Measurements from ENCODE around the gene ST3GAL6. TPM values are rescaled to one million over a fixed set of nuclear protein-coding genes. Genes with fewer than 3 reads are reported as not detected.

Gene ST3GAL6
- total RNA-seq, 1 experiment from 2014 or later, result not detected

DNA sequence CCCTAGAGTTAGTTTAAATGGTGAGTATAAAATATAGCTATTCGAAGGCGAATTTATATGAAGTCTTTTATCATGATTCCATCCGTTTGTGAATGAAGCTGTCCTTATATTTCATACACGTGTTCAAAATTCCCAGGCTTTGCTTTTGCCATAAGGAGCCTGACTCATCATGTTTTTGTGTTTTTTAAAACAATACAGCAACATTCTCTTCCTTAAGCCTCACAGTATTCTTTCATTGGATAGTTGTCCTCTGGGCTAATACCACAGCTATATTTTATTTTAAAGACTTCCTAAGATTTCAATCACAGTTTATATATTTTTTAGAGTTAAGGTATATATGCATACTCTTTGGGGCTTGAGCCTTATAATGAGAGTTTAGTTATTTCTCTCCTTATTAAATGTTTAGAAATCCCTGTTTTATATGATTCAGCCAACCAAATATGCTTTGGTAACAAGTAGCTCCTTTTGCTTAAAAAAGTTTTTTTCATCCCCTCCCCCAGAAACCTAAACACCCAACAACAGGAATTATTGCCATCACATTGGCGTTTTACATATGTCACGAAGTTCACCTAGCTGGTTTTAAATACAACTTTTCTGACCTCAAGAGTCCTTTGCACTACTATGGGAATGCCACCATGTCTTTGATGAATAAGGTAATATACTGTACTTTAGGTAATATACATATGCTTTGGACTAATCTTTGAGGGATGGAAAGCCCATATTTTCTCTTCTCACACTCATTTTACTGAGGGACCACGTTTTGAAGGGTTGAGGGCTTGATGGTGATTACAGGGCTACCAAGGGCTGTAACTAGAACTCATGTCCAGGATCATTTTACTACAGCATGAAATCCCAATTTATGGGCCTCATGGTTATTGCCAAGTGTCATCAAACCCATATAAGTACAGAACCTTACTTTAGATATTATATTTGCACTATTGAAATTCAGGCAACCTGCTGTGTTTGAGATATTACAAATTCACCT, 28.5 kb downstream of the ST3GAL6 start:
- Histone ChIP-seq H3K4me3 (ENCODE audit: low read length) (no peak overlapping the region), H3K27me3 (ENCODE audit: low read length) (no peaks in the 10 kb centered on the region), H3K27ac (ENCODE audit: low read length) (no peak overlapping the region), H4K20me1 (ENCODE audit: insufficient read depth, low read depth, low read length) (no peaks in the 10 kb centered on the region), H3K79me2 (ENCODE audit: low read length) (no peaks in the 10 kb centered on the region), H3K9me2 (replicated peaks; ENCODE audit: insufficient read depth, low read length) (no peaks in the 10 kb centered on the region), H3K4me1 (ENCODE audit: low read length) (no peaks in the 10 kb centered on the region), H2AFZ (ENCODE audit: low read length) (no peak overlapping the region), H3K4me2 (ENCODE audit: low read depth, low read length, poor library complexity, severe bottlenecking) (no peak overlapping the region), H3K9me3 (ENCODE audit: low read length) (no peaks in the 10 kb centered on the region), H3K9ac (ENCODE audit: low read length) (no peak overlapping the region), H3K36me3 (ENCODE audit: insufficient read depth, low read length) (no peaks in the 10 kb centered on the region)
- no peak for DNase-seq

DNA sequence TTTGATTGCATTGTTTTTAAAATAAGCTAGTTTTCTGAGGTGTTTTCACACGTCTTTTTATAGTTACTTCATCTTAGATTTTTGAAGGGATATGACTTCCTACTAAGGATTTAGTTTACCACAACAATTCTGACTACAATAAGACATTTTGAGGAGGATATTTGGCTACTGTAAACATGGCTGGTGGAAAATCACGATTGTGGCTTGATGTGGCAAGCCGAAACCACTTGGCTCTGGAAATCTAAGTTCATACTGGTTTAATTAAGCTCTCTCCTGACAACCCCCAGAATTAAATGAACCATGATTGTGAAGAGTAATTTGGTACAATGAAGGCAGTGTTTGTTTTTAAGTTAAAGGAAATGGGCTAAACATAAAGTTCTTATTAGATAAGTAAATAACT, 30.8 kb downstream of the ST3GAL6 start:
- H3K4me1 ChIP-seq (ENCODE audit: low read length), result no peaks in the 10 kb centered on the region
- H3K9me3 ChIP-seq (ENCODE audit: low read length), result no peaks in the 10 kb centered on the region
- no peaks in the 10 kb centered on the region for H4K20me1 ChIP-seq (ENCODE audit: insufficient read depth, low read depth, low read length)
- H3K9me2 ChIP-seq (replicated peaks; ENCODE audit: insufficient read depth, low read length), result no peaks in the 10 kb centered on the region
- H3K36me3 ChIP-seq (ENCODE audit: insufficient read depth, low read length), result no peaks in the 10 kb centered on the region
- H3K27me3 ChIP-seq (ENCODE audit: low read length), result no peaks in the 10 kb centered on the region
- no peak for DNase-seq
- no peak overlapping the region for H2AFZ ChIP-seq (ENCODE audit: low read length)
- no peak overlapping the region for H3K27ac ChIP-seq (ENCODE audit: low read length)
- no peak overlapping the region for H3K4me3 ChIP-seq (ENCODE audit: low read length)
- H3K79me2 ChIP-seq (ENCODE audit: low read length), result no peaks in the 10 kb centered on the region
- no peak overlapping the region for H3K4me2 ChIP-seq (ENCODE audit: low read depth, low read length, poor library complexity, severe bottlenecking)
- no peak overlapping the region for H3K9ac ChIP-seq (ENCODE audit: low read length)

DNA sequence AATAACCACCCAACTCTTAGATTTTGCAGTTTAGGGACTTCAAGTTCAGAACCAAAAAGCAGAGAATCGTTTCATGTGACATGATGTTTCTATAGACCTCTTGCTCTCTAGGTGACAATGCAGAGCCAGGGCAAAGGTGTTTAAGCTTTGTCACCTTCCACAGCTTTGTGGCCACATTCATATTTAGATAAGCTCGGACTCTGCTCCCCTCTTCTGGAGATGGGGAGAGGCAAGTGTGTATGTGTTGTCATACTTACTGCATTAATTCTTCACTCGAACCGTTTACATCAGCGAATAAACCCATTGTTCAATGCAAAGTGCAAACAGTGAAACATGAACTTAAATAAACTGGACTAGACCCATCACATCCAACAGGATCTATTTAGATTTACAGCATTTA, 33.2 kb downstream of the ST3GAL6 start:
- H3K4me1 ChIP-seq (ENCODE audit: low read length), result no peaks in the 10 kb centered on the region
- no peak overlapping the region for H3K9ac ChIP-seq (ENCODE audit: low read length)
- no peaks in the 10 kb centered on the region for H3K27me3 ChIP-seq (ENCODE audit: low read length)
- H2AFZ ChIP-seq (ENCODE audit: low read length), result no peak overlapping the region
- no peak overlapping the region for H3K4me3 ChIP-seq (ENCODE audit: low read length)
- no peak overlapping the region for H3K4me2 ChIP-seq (ENCODE audit: low read depth, low read length, poor library complexity, severe bottlenecking)
- H3K36me3 ChIP-seq (ENCODE audit: insufficient read depth, low read length), result no peaks in the 10 kb centered on the region
- no peaks in the 10 kb centered on the region for H3K9me2 ChIP-seq (replicated peaks; ENCODE audit: insufficient read depth, low read length)
- H3K79me2 ChIP-seq (ENCODE audit: low read length), result no peaks in the 10 kb centered on the region
- no peak for DNase-seq
- no peak overlapping the region for H3K27ac ChIP-seq (ENCODE audit: low read length)
- H4K20me1 ChIP-seq (ENCODE audit: insufficient read depth, low read depth, low read length), result no peaks in the 10 kb centered on the region
- H3K9me3 ChIP-seq (ENCODE audit: low read length), result no peaks in the 10 kb centered on the region

DNA sequence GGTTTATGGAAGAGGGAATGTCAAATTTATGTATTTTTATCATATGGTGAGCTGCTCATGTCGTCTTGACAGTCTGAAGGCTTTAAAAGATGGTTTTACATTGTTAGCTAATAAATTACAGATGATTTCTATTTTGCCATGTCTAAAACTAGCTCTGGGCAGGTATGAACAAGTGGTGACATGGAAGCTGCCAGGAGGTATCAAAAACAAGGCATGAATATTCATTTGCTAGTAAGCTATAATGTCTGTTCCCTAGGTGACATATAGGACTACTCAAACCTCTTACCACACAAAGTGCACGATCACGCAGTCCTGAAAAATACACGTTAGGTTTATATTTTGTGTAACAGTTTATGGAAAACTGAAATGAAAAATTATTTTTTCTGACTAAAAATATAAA, 34.8 kb downstream of the ST3GAL6 start:
- Histone ChIP-seq H3K9me2 (replicated peaks; ENCODE audit: insufficient read depth, low read length) (no peaks in the 10 kb centered on the region), H4K20me1 (ENCODE audit: insufficient read depth, low read depth, low read length) (no peaks in the 10 kb centered on the region), H3K9ac (ENCODE audit: low read length) (no peak overlapping the region), H3K4me3 (ENCODE audit: low read length) (no peak overlapping the region), H3K4me1 (ENCODE audit: low read length) (no peaks in the 10 kb centered on the region), H2AFZ (ENCODE audit: low read length) (no peak overlapping the region), H3K27me3 (ENCODE audit: low read length) (no peaks in the 10 kb centered on the region), H3K4me2 (ENCODE audit: low read depth, low read length, poor library complexity, severe bottlenecking) (no peak overlapping the region), H3K79me2 (ENCODE audit: low read length) (no peaks in the 10 kb centered on the region), H3K27ac (ENCODE audit: low read length) (no peak overlapping the region), H3K36me3 (ENCODE audit: insufficient read depth, low read length) (no peaks in the 10 kb centered on the region), H3K9me3 (ENCODE audit: low read length) (no peaks in the 10 kb centered on the region)
- DNase-seq, result no peak

DNA sequence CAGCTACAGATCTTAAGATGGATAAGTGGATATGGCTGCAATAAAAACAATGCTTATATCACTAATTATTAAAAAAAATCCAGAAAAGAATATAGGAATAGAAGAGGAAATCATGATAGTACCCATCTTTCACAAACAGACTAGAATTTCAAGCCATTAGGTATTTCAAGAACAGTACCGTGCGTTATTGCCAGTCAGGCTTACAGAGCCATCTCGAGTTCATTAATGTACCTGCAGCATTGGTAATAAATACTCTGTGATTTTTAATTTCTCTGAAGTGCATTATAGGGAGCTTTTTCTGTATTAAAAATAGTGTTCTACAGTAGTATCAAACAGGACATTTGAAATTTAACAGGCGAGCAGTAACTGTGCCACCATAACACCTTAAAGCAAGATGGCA, 35.7 kb downstream of the ST3GAL6 start:
- DNase-seq, result no peak
- H3K9me2 ChIP-seq (replicated peaks; ENCODE audit: insufficient read depth, low read length), result no peaks in the 10 kb centered on the region
- no peak overlapping the region for H3K4me3 ChIP-seq (ENCODE audit: low read length)
- no peaks in the 10 kb centered on the region for H3K27me3 ChIP-seq (ENCODE audit: low read length)
- H4K20me1 ChIP-seq (ENCODE audit: insufficient read depth, low read depth, low read length), result no peaks in the 10 kb centered on the region
- no peak overlapping the region for H3K9ac ChIP-seq (ENCODE audit: low read length)
- H3K4me1 ChIP-seq (ENCODE audit: low read length), result no peaks in the 10 kb centered on the region
- H3K79me2 ChIP-seq (ENCODE audit: low read length), result no peaks in the 10 kb centered on the region
- no peak overlapping the region for H2AFZ ChIP-seq (ENCODE audit: low read length)
- no peaks in the 10 kb centered on the region for H3K9me3 ChIP-seq (ENCODE audit: low read length)
- no peak overlapping the region for H3K4me2 ChIP-seq (ENCODE audit: low read depth, low read length, poor library complexity, severe bottlenecking)
- H3K27ac ChIP-seq (ENCODE audit: low read length), result no peak overlapping the region
- H3K36me3 ChIP-seq (ENCODE audit: insufficient read depth, low read length), result no peaks in the 10 kb centered on the region

DNA sequence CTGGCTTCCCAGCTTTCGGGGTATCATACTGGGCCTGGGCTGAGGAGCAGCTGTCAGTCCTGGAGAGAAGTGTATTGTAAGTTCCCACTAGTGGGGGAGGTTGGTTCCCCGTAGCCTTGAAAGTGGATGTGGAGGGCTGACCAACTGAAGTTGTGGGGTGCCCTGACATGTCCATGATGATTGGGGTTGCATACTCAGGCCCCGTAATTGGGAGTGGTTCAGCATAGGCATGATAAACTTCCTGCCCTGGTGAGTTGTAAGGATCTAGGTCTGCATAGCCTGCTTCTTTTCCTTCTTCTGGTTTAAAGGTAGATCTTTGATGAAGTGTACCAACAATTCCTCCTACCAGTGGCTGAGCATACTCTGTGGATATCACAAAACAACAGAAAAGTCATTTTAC, 36.3 kb downstream of the ST3GAL6 start:
- Histone ChIP-seq H3K4me3 (ENCODE audit: low read length) (no peak overlapping the region), H4K20me1 (ENCODE audit: insufficient read depth, low read depth, low read length) (no peaks in the 10 kb centered on the region), H3K79me2 (ENCODE audit: low read length) (no peaks in the 10 kb centered on the region), H3K4me2 (ENCODE audit: low read depth, low read length, poor library complexity, severe bottlenecking) (no peak overlapping the region), H2AFZ (ENCODE audit: low read length) (no peak overlapping the region), H3K27me3 (ENCODE audit: low read length) (no peaks in the 10 kb centered on the region), H3K9me3 (ENCODE audit: low read length) (no peaks in the 10 kb centered on the region), H3K9ac (ENCODE audit: low read length) (no peak overlapping the region), H3K36me3 (ENCODE audit: insufficient read depth, low read length) (no peaks in the 10 kb centered on the region), H3K9me2 (replicated peaks; ENCODE audit: insufficient read depth, low read length) (no peaks in the 10 kb centered on the region), H3K4me1 (ENCODE audit: low read length) (no peaks in the 10 kb centered on the region), H3K27ac (ENCODE audit: low read length) (no peak overlapping the region)
- no peak for DNase-seq

DNA sequence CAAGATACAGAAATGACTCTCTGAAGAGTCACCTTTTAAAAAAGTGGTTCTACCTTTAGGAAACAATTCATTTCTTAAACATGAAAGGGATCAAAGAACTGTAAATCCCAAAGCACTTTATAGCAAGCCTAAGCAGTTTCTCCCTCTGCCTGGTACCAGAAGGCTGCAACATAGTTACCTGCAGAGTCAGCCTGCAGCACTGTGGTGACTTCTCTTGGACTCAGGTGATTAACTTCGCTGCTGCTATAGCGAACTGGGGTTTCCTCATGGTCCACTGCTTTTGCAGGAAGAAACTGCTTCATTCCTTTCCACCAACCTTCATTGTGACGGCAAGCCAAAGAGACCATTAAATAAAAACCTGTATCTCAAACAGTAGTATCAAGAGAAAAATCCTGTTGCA, 37.3 kb downstream of the ST3GAL6 start:
- Histone ChIP-seq H3K27me3 (ENCODE audit: low read length) (no peaks in the 10 kb centered on the region), H2AFZ (ENCODE audit: low read length) (no peak overlapping the region), H3K4me2 (ENCODE audit: low read depth, low read length, poor library complexity, severe bottlenecking) (no peak overlapping the region), H3K27ac (ENCODE audit: low read length) (no peak overlapping the region), H3K9me2 (replicated peaks; ENCODE audit: insufficient read depth, low read length) (no peaks in the 10 kb centered on the region), H3K4me1 (ENCODE audit: low read length) (no peaks in the 10 kb centered on the region), H4K20me1 (ENCODE audit: insufficient read depth, low read depth, low read length) (no peaks in the 10 kb centered on the region), H3K36me3 (ENCODE audit: insufficient read depth, low read length) (no peaks in the 10 kb centered on the region), H3K4me3 (ENCODE audit: low read length) (no peak overlapping the region), H3K9me3 (ENCODE audit: low read length) (no peaks in the 10 kb centered on the region), H3K9ac (ENCODE audit: low read length) (no peak overlapping the region), H3K79me2 (ENCODE audit: low read length) (no peaks in the 10 kb centered on the region)
- DNase-seq, result no peak

DNA sequence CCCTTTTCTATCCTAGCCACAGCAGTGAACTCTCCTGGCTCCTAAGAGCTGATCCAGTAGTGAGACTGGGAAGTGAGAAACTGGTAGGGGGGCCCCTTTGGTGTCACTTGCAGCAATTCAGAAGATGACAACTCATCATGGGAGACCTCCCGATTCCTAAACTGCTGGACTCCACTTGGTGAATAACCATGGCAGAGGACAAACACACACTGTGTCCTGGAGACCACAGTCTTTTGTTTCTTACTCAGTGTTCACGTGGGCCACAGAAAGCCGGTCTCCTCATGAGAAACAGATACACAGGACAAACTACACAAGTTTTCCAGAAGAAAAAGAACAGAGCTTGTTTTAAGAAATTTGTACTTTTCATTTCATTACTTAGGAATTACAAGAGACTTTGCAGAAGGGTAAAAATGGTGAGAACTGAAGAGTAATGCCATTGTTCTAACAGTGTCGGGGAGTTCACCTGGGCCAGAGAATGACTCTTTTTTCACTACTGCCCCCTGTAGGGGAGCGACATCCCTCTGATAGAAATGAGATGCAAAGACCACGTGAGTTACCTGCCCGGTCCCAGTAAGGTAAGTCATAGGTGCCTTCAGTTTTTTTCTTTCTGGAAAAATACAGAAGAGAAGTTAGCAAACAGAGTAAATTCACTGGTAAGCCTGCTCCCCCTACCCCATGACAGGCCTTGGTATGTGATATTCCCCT, 38.1 kb downstream of the ST3GAL6 start:
- Histone ChIP-seq H3K27ac (ENCODE audit: low read length) (no peak overlapping the region), H3K9me2 (replicated peaks; ENCODE audit: insufficient read depth, low read length) (no peaks in the 10 kb centered on the region), H2AFZ (ENCODE audit: low read length) (no peak overlapping the region), H3K27me3 (ENCODE audit: low read length) (no peaks in the 10 kb centered on the region), H3K79me2 (ENCODE audit: low read length) (no peaks in the 10 kb centered on the region), H3K9me3 (ENCODE audit: low read length) (no peaks in the 10 kb centered on the region), H4K20me1 (ENCODE audit: insufficient read depth, low read depth, low read length) (no peaks in the 10 kb centered on the region), H3K9ac (ENCODE audit: low read length) (no peak overlapping the region), H3K36me3 (ENCODE audit: insufficient read depth, low read length) (no peaks in the 10 kb centered on the region), H3K4me3 (ENCODE audit: low read length) (no peak overlapping the region), H3K4me1 (ENCODE audit: low read length) (no peaks in the 10 kb centered on the region), H3K4me2 (ENCODE audit: low read depth, low read length, poor library complexity, severe bottlenecking) (no peak overlapping the region)
- no peak for DNase-seq

Measured in Karpas-422 (cell line).